ENCODE data around the gene PROM2. TPM values are rescaled to one million over a fixed set of nuclear protein-coding genes. Genes with fewer than 3 reads are reported as not detected.

Gene PROM2
- total and polyA plus RNA-seq, 2 experiments from 2014 or later, result 2.1 to 2.2 TPM

GRCh38 chr2:95264624-95265023 is 9.6 kb upstream of the PROM2 start:
- H3K9me2 ChIP-seq (ENCODE audit: insufficient read depth), result no peaks in the 10 kb centered on the region; the same call in 1 of the 2 replicates
- Mint-ChIP-seq H3K36me3 (ENCODE audit: low read depth) (peaks cover 3% of the 10 kb centered on the region; the same call in 2 of the 3 replicates), H3K4me3 (no peak overlapping the region), H3K4me1 (peaks cover 7% of the 10 kb centered on the region; the same call in 2 of the 3 replicates), H3K9me3 (peaks cover 5% of the 10 kb centered on the region; the same call in 2 of the 3 replicates), H3K27me3 (ENCODE audit: insufficient read depth, low read depth, poor library complexity) (peaks cover 18% of the 10 kb centered on the region), H3K27ac (no peak overlapping the region)
- TF ChIP-seq ETS1 (IDR thresholded peaks at IDR 0.05) (no peak), EZH2 (IDR thresholded peaks at IDR 0.05; ENCODE audit: low read depth, unreplicated experiment) (no peak), CREB1 (CRISPR knock-in tag; IDR thresholded peaks at IDR 0.05; ENCODE audit: low read depth) (no peak), REST (IDR thresholded peaks at IDR 0.05; ENCODE audit: unreplicated experiment) (no peak), STAT1 (IDR thresholded peaks at IDR 0.05; ENCODE audit: unreplicated experiment) (no peak), NANOG (IDR thresholded peaks at IDR 0.05; ENCODE audit: borderline replicate concordance) (no peak), ZNF114 (CRISPR knock-in tag; IDR thresholded peaks at IDR 0.05) (no peak), ZNF462 (CRISPR knock-in tag; IDR thresholded peaks at IDR 0.05) (no peak), JUNB (IDR thresholded peaks at IDR 0.05; ENCODE audit: unreplicated experiment) (no peak), POLR2AphosphoS5 (IDR thresholded peaks at IDR 0.05; ENCODE audit: low read depth) (no peak), EZH2phosphoT487 (IDR thresholded peaks at IDR 0.05; ENCODE audit: unreplicated experiment) (no peak), CTCF (conservative IDR thresholded peaks at IDR 0.05; ENCODE audit: low read depth in 2 of 2) (no peak), ZNF331 (CRISPR knock-in tag; IDR thresholded peaks at IDR 0.05; ENCODE audit: low read depth) (no peak)
- no peaks in the 10 kb centered on the region for H3F3A ChIP-seq (replicated peaks; ENCODE audit: low read depth)
- H3K79me2 ChIP-seq (replicated peaks; ENCODE audit: insufficient read depth), result no peaks in the 10 kb centered on the region
- H3K4me3 ChIP-seq, result no peak overlapping the region
- no peak overlapping the region for H3K4me2 ChIP-seq
- H3K27me3 ChIP-seq (ENCODE audit: insufficient read depth), result no peaks in the 10 kb centered on the region
- no peaks in the 10 kb centered on the region for H3K4me1 ChIP-seq (ENCODE audit: insufficient read depth)
- ATAC-seq (no peak), DNase-seq (ENCODE audit: low spot score) (no peak)
- no peaks in the 10 kb centered on the region for H3K36me3 ChIP-seq (ENCODE audit: insufficient read depth)
- H4K20me1 ChIP-seq (replicated peaks; ENCODE audit: insufficient read depth), result no peaks in the 10 kb centered on the region
- no peak overlapping the region for H3K27ac ChIP-seq (ENCODE audit: low read depth)
- no peak overlapping the region for H2AFZ ChIP-seq

Measured in GM23338 (cell line).